Amniotic stem cell (primary cell): ENCODE measurements around the gene MAP2K2.

ENCODE experiments used
- DNase-seq: peaks from one replicate; lab custom pipeline; 2025; lab: John Stamatoyannopoulos, UW

Gene MAP2K2

GRCh38 chr19:4099041-4099764, 24.7 kb downstream of the MAP2K2 start:
- no peak for DNase-seq

GRCh38 chr19:4098493-4098892, 25.4 kb downstream of the MAP2K2 start:
- no peak for DNase-seq

GRCh38 chr19:4097501-4097900, 26.4 kb downstream of the MAP2K2 start:
- no peak for DNase-seq

GRCh38 chr19:4096049-4096892, 27.7 kb downstream of the MAP2K2 start:
- no peak for DNase-seq

GRCh38 chr19:4095488-4095844, 28.5 kb downstream of the MAP2K2 start:
- DNase-seq: no peak

GRCh38 chr19:4094761-4095487, 29.0 kb downstream of the MAP2K2 start:
- no peak for DNase-seq

- DNase-seq: no peak
Measured at GRCh38 chr19:4094291-4094690, 29.6 kb downstream of the MAP2K2 start.

- no peak for DNase-seq
Measured at GRCh38 chr19:4093643-4094175, 30.2 kb downstream of the MAP2K2 start.

GRCh38 chr19:4090356-4091220, 33.3 kb downstream of the MAP2K2 start:
- no peak for DNase-seq

GRCh38 chr19:4089946-4090345, 34.0 kb downstream of the MAP2K2 start:
- DNase-seq: no peak

GRCh38 chr19:4089400-4089908, 34.5 kb downstream of the MAP2K2 start:
- no peak for DNase-seq

GRCh38 chr19:4088975-4089374, 34.9 kb downstream of the MAP2K2 start:
- DNase-seq: no peak

- DNase-seq: no peak
Measured at GRCh38 chr19:4087787-4088679, 35.9 kb downstream of the MAP2K2 start.

GRCh38 chr19:4086411-4086867, 37.5 kb downstream of the MAP2K2 start:
- no peak for DNase-seq

- no peak for DNase-seq
Measured at GRCh38 chr19:4084547-4084877, 39.4 kb downstream of the MAP2K2 start.

- DNase-seq: no peak
Measured at GRCh38 chr19:4083677-4084546, 40.0 kb downstream of the MAP2K2 start.

- no peak for DNase-seq
Measured at GRCh38 chr19:4082172-4082571, 41.8 kb downstream of the MAP2K2 start.

- no peak for DNase-seq
Measured at GRCh38 chr19:4081441-4082129, 42.3 kb downstream of the MAP2K2 start.

- DNase-seq: no peak
Measured at GRCh38 chr19:4080473-4080872, 43.4 kb downstream of the MAP2K2 start.
